Spleen (tissue), 11 donors: ENCODE data around the gene EIF4A2. TPM values are rescaled to one million over a fixed set of nuclear protein-coding genes. Genes with fewer than 3 reads are reported as not detected.

ENCODE experiments used
- DNase-seq: peaks from one replicate; pipeline ENCODE4 v3.0.0-alpha.2; 2020
- H3K27ac ChIP-seq, 8 donors: fragments of 200-600 bp; sonication (generic) in 7 of 8; 1 replicate in 4 of 8; 2 replicates in 4 of 8; pipeline versions ENCODE4 v1.5.0 to v1.8.0; 2016 to 2021; ENCODE audit warnings: inconsistent platforms in 4 of 8, mild to moderate bottlenecking in 4 of 8, moderate library complexity in 1 of 8
- H3K27me3 ChIP-seq, 7 donors: fragments of 200-600 bp; sonication (generic) in 6 of 7; replicated peaks in 1 of 7; 1 replicate in 4 of 7; 2 replicates in 3 of 7; pipeline versions ENCODE4 v1.5.0 to v1.8.0; 2016 to 2021; ENCODE audit warnings: inconsistent platforms in 3 of 7, mild to moderate bottlenecking in 1 of 7
- H3K36me3 ChIP-seq, 6 donors: fragments of 200-600 bp; sonication (generic) in 5 of 6; 1 replicate in 4 of 6; 2 replicates in 2 of 6; pipeline versions ENCODE4 v1.5.0 to v1.8.0; 2016 to 2021; ENCODE audit warnings: inconsistent platforms in 2 of 6
- H3K4me1 ChIP-seq, 6 donors: fragments of 200-600 bp; sonication (generic) in 5 of 6; 1 replicate in 3 of 6; 2 replicates in 3 of 6; pipeline versions ENCODE4 v1.5.0 to v1.8.0; 2016 to 2021; ENCODE audit warnings: inconsistent platforms in 3 of 6
- H3K4me3 ChIP-seq, 8 donors: fragments of 200-600 bp; sonication (generic) in 7 of 8; 1 replicate in 4 of 8; 2 replicates in 4 of 8; pipeline versions ENCODE4 v1.5.0 to v1.8.0; 2016 to 2021; ENCODE audit warnings: inconsistent platforms in 4 of 8, mild to moderate bottlenecking in 4 of 8, moderate library complexity in 2 of 8
- H3K9me3 ChIP-seq, 8 donors: fragments of 200-600 bp; sonication (generic) in 7 of 8; 1 replicate in 4 of 8; 2 replicates in 4 of 8; pipeline versions ENCODE4 v1.5.0 to v1.8.0; 2016 to 2021; ENCODE audit warnings: inconsistent platforms in 4 of 8
- POLR2A ChIP-seq, 3 donors: fragments of 450-650 bp; IDR thresholded peaks; one replicate each; pipeline ENCODE4 v1.5.1; 2017; ENCODE audit warnings: antibody characterized with exemption in 3 of 3, mild to moderate bottlenecking in 1 of 3
- POLR2AphosphoS5 ChIP-seq, 3 donors: sonication (generic); formaldehyde crosslinking; IDR thresholded peaks; one replicate each; pipeline ENCODE4 v1.5.1; 2017; ENCODE audit warnings: antibody characterized with exemption in 3 of 3
- WGBS, 5 donors: extraction: QIAGEN DNeasy Blood & Tissue Kit in 3 of 5; methylation state at CpG; one replicate each; pipeline versions ENCODE4 v1.1.5 to v1.1.7; 2013 to 2018; 5-methylcytosine and 5-hydroxymethylcytosine counted together
- intact Hi-C: fragments of 100-400 bp; cut with DNase I; formaldehyde crosslinking; loops from one replicate; pipeline ENCODE4 v1.15.0; 2023; ENCODE audit warnings: low total_unique reads
- polyA plus RNA-seq, 3 donors: library from polyadenylated mRNA; stranded (reverse); fragments of 200-250 nt; gene quantifications; one replicate each; pipeline ENCODE4 v1.2.1, GENCODE V29; 2013
- total RNA-seq, 7 donors: library from RNA; depleted of rRNA in 3 of 7; stranded (reverse); fragments of >200 nt in 3 of 7; fragmentation: NEBNext Ultra II Directional in 4 of 7; extraction: Animal tissue kit (Norgen Biotek cat#: 25700) in 4 of 7; gene quantifications; one replicate each; pipeline versions ENCODE4 v1.1.0 to v1.2.1, GENCODE V29; 2016 to 2021
- TF ChIP-seq, protein P1 (sequence below), 11 experiments: fragments of 200-600 bp in 7 of 11; fragments of 450-650 bp in 4 of 11; sonication (generic) in 4 of 11; IDR thresholded peaks in 8 of 11; conservative IDR thresholded peaks in 3 of 11; 1 replicate in 7 of 11; 2 replicates in 4 of 11; pipeline versions ENCODE4 v1.4.0 to v1.8.0; 2016 to 2021; ENCODE audit warnings: antibody characterized with exemption in 11 of 11, inconsistent platforms in 4 of 11, mild to moderate bottlenecking in 1 of 11
- donor health status: healthy with polysubstance abuse.
- donor health status: DM: no; HTN: no; CAD: no; lungs with moderate emphysema.
- donor health status: DM: no; HTN: no; CAD: no.
- donor health status: Bipolar disorder and iron deficiency.
- donor health status: healthy.
- donor health status: DM: no; HTN: no; CAD: no.
- donor health status: DM: yes; HTN: yes; CAD: no.

Gene EIF4A2
- total and polyA plus RNA-seq, 10 donors = 255 to 512 (median 357) TPM

DNA sequence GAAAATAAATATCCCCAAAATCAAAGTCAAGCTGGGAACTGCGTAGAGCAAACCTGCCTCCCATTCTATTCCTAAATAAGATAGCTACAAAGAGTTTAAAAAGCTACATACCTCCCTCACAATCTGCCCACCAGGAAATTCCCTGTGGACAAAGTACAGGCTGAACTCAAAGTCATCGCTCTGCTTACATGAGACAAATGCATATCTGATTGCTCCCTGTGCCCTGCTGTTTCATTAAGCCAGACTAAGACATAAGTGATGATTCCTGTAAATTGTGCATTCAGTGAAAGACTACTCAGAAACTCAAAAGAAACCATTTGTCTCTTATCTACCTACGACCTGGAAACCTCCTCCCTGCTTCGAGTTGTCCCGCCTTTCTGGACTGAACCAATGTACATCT is 28.5 kb upstream of the EIF4A2 start:
- Histone ChIP-seq H3K36me3 (no peaks in the 10 kb centered on the region), H3K4me3 (no peak overlapping the region), H3K4me1 (no peaks in the 10 kb centered on the region), H3K27me3 (no peaks in the 10 kb centered on the region), H3K27ac (no peak overlapping the region), H3K9me3 (no peaks in the 10 kb centered on the region)
- no peak for DNase-seq
- 85 to 97% (median 89%) methylated on average over 5 of the region's 5 CpGs for WGBS, 5 donors
- TF ChIP-seq POLR2A (IDR thresholded peaks at IDR 0.05) = no peak
- TF ChIP-seq POLR2AphosphoS5 (IDR thresholded peaks at IDR 0.05) = no peak
- TF ChIP-seq, protein P1, sequence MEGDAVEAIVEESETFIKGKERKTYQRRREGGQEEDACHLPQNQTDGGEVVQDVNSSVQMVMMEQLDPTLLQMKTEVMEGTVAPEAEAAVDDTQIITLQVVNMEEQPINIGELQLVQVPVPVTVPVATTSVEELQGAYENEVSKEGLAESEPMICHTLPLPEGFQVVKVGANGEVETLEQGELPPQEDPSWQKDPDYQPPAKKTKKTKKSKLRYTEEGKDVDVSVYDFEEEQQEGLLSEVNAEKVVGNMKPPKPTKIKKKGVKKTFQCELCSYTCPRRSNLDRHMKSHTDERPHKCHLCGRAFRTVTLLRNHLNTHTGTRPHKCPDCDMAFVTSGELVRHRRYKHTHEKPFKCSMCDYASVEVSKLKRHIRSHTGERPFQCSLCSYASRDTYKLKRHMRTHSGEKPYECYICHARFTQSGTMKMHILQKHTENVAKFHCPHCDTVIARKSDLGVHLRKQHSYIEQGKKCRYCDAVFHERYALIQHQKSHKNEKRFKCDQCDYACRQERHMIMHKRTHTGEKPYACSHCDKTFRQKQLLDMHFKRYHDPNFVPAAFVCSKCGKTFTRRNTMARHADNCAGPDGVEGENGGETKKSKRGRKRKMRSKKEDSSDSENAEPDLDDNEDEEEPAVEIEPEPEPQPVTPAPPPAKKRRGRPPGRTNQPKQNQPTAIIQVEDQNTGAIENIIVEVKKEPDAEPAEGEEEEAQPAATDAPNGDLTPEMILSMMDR (IDR thresholded peaks at IDR 0.05 in 8 of 11, conservative IDR thresholded peaks at IDR 0.05 in 3 of 11) = no peak
- intact Hi-C loops = no loop called here

- Histone ChIP-seq H3K4me3 (no peak overlapping the region), H3K4me1 (no peaks in the 10 kb centered on the region), H3K36me3 (no peaks in the 10 kb centered on the region), H3K9me3 (no peaks in the 10 kb centered on the region), H3K27ac (no peak overlapping the region), H3K27me3 (no peaks in the 10 kb centered on the region)
- intact Hi-C loops = no loop called here
- DNase-seq = no peak
- TF ChIP-seq POLR2AphosphoS5 (IDR thresholded peaks at IDR 0.05) = no peak
- no peak for TF ChIP-seq POLR2A (IDR thresholded peaks at IDR 0.05)
- TF ChIP-seq, protein P1 (IDR thresholded peaks at IDR 0.05 in 8 of 11, conservative IDR thresholded peaks at IDR 0.05 in 3 of 11) = no peak
- WGBS, 5 donors = 85 to 90% (median 87%) methylated on average over 8 of the region's 8 CpGs
Measured at GRCh38 chr3:186757214-186757613, 26.2 kb upstream of the EIF4A2 start.

DNA sequence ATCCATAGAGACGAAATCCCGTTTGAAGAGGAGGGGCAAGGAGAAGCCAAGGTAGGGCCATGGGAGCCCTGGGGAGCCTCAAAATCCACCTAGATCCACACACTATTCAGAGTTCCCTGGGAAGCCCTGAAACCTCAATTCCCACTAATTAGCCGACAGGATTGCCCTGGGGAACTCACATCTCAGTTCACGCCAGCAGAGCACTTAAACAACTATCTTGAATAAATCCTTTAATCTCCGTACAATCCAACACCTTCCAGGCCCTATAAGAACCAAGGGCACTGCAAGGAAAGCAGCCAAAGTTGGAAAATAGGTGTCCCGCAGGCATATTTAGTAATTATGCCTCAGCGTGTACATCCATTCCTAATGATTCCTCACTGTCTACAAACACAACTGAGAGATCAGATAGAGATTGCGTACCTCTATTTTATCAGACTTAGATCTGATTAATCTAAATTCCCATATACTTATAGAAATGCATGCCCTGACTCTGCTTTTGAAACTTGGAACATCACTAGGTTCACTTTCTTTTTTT is 25.6 kb upstream of the EIF4A2 start:
- TF ChIP-seq POLR2AphosphoS5 (IDR thresholded peaks at IDR 0.05) = no peak
- intact Hi-C loops = no loop called here
- WGBS, 5 donors = 85 to 94% (median 91%) methylated on average over 8 of the region's 8 CpGs

GRCh38 chr3:186759231-186759930 is 24.0 kb upstream of the EIF4A2 start:
- no peaks in the 10 kb centered on the region for H3K36me3 ChIP-seq
- no peaks in the 10 kb centered on the region for H3K4me1 ChIP-seq
- 76 to 85% (median 80%) methylated on average over 11 of the region's 11 CpGs for WGBS, 5 donors
- no peak overlapping the region for H3K27ac ChIP-seq
- H3K9me3 ChIP-seq = no peaks in the 10 kb centered on the region
- TF ChIP-seq POLR2AphosphoS5 (IDR thresholded peaks at IDR 0.05) (no peak), POLR2A (IDR thresholded peaks at IDR 0.05) (no peak)
- TF ChIP-seq, protein P1 (IDR thresholded peaks at IDR 0.05 in 8 of 11, conservative IDR thresholded peaks at IDR 0.05 in 3 of 11) = no peak
- H3K4me3 ChIP-seq = no peak overlapping the region
- H3K27me3 ChIP-seq = no peaks in the 10 kb centered on the region
- no peak for DNase-seq
- intact Hi-C loops = no loop called here

More for the DNA sequence above, 25.6 kb upstream of the EIF4A2 start:
- H3K27ac ChIP-seq = no peak overlapping the region
- DNase-seq = no peak
- no peaks in the 10 kb centered on the region for H3K27me3 ChIP-seq
- H3K4me3 ChIP-seq = no peak overlapping the region
- H3K4me1 ChIP-seq = no peaks in the 10 kb centered on the region
- no peaks in the 10 kb centered on the region for H3K36me3 ChIP-seq
- H3K9me3 ChIP-seq = no peaks in the 10 kb centered on the region
